OCI-LY3 (cell line): ENCODE data around the gene PRKACB.

Source experiments
- EZH2phosphoT487 ChIP-seq: fragments of 200-600 bp; shearing (Covaris generic); IDR thresholded peaks from 2 replicates; pipeline ENCODE4 v1.6.1; 2018; ENCODE audit warnings: antibody characterized with exemption, mixed run types, low read depth
- TF ChIP-seq, protein P1 (sequence below): fragments of 200-600, 300-600 bp; sonication (generic); IDR thresholded peaks from 2 replicates; pipeline ENCODE4 v1.5.1; 2014; ENCODE audit warnings: antibody characterized with exemption, low read length, low read depth

DNA sequence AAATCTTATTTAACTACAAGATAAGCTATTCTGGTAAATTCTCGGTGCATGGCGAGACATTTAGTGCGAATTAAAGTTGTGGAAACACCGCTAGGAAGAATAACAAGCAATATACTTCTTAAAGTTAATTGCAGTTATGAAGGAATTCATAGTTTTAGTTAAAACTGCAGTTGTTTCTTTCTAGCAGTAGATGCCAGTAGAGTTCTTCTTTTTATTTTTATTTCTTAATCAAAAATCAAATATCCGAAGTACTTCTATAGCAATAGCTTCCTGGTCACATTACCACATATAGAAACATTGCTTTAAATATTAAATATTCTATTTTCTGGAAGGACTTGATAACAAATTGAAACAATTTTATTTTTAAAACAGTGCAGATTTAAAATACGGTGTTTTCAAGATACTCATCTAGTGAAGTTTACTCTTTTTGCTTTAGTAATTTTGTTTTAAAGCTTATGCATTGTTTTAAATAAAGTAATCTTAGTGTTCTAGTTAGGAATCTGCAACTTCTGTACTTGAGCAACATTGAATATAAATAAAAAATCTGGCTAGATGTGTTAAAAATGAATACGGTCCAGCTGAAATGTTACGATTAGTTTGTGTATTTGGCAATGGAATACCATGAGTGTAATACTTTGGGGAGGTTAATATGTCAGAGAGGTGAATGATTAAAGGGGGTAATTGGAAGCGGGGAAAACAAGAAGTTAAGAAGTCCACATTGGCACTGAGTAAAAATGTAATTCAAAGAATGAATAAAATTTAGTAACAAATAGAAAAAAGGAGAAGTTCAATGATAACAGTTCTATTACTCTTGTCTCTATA, 2.7 kb upstream of the PRKACB start:
- TF ChIP-seq, protein P1, sequence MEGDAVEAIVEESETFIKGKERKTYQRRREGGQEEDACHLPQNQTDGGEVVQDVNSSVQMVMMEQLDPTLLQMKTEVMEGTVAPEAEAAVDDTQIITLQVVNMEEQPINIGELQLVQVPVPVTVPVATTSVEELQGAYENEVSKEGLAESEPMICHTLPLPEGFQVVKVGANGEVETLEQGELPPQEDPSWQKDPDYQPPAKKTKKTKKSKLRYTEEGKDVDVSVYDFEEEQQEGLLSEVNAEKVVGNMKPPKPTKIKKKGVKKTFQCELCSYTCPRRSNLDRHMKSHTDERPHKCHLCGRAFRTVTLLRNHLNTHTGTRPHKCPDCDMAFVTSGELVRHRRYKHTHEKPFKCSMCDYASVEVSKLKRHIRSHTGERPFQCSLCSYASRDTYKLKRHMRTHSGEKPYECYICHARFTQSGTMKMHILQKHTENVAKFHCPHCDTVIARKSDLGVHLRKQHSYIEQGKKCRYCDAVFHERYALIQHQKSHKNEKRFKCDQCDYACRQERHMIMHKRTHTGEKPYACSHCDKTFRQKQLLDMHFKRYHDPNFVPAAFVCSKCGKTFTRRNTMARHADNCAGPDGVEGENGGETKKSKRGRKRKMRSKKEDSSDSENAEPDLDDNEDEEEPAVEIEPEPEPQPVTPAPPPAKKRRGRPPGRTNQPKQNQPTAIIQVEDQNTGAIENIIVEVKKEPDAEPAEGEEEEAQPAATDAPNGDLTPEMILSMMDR = peak; percentile 59
- no peak for TF ChIP-seq EZH2phosphoT487
